Measurements from ENCODE around the gene ZSWIM4.
"Not testable (repeated sequence)": the region's sequence is repeated elsewhere in the genome, so short reads cannot be mapped to it uniquely, and the experiment has no call there.

ZSWIM4 gene

DNA sequence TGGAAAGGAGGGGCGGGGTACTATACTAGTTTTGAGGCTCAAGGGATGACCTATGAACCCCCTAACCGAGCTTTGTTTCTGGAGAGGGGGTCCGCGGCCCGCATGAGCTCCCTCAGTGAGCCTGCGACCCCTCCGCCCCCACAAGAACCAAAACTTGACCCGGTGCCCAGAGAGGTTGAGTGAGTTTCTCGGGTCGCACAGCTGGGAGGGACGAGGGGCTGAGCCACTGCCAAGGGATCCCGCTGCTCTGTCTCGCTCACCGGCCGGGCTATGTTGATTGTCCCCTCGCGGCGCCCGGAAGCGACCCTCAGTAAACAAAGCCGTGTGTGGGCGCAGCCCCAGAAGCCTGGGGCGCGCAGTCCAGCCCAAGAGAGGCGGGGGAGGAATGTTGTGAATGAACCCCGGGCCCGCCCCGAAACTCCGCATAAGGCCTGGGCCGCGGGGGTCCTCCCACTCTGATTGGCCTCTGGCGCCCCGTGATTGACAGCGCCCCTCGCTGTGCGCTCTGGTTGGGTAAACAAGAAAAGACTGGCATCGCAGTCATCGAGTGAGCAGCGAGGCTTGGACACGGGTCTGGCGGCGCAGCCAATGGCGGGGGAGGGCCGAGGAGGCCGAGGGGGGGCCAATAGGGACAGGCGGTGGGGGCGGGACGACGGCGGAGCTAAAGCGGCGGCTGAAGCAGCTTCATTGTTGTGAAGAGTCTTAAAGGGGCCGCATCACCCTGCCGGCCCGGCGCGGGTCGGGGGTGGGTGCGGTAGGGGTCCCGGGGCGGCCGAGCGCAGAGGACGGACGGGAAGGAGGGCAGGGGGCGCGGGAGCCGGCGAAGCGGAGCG, at the start of gene ZSWIM4:
Gene ZSWIM4, plus strand, starts transcription at position 687 of the 833 bp plus-strand sequence. CDS start 206 bp downstream, outside the sequence.
- peak; percentile 99 for DNase-seq (ENCODE audit: low spot score)

DNA sequence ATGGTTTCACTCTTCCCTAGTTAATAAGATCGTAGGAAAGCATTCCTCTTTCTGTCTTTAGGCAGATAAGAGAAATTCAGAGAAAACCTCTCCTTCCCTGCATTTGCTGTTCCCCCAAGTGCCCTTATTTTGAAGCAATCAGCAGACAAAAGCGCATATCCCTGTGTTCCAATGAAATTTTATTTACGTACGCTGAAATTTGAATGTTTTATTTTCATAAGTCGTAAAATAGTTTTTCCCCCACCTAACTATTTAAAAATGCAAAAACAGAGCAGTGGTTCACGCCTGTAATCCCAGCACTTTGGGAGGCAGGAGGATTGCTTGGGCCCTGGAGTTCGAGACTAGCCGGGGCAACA, 48.2 kb upstream of the ZSWIM4 start:
- DNase-seq (ENCODE audit: low spot score), result no peak

DNA sequence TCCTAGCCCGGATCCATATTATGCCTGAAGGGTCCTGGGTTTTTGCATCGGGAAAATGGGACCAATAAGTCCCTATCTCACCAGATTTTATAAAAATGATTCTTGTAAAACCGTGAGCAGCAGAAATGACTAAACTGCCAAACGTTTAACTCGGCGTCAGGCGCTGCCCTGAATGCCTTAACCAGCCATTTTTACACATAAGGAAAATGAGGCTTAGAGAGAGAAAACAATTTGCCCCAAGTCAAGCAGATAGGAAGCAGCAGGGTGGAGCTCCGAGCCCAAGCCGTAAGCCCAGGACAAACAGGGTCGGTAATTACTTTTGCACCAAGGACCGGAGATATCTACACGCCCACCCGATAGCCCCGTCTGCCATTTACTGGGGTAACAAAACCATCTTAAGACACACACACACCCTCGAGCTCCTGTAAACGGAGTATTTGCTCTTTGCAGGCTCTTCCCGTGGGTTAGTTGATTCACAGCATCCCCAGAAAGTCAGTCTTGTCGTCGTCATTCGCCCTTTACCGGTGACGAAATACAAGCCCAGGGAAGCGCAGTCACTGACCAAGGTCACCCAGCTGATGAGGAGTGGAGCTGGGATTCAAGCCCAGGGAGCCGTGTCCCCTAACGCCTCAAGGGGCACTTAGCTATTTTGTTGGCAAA, 46.9 kb upstream of the ZSWIM4 start:
- DNase-seq (ENCODE audit: low spot score), result no peak

DNA sequence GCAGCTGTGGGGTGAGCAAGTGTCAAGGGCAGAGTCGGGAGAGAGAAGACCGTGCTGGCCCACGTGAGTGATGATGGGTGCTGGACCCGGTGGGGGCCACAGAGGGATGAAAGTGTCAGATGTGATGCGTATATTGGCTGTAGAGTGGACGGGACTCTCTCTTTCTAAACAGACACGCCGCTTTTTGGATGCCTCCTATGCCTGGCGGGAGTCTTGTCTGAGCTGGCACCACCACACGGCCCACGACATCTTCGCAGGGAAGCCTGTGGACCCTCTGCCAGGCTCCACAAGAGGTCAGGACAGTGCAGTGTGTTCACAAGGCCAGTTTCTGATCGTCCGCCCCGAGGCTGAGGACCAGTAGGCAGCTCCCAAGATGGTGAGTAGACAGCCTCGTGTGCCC, 43.8 kb upstream of the ZSWIM4 start:
- DNase-seq (ENCODE audit: low spot score), result no peak

DNA sequence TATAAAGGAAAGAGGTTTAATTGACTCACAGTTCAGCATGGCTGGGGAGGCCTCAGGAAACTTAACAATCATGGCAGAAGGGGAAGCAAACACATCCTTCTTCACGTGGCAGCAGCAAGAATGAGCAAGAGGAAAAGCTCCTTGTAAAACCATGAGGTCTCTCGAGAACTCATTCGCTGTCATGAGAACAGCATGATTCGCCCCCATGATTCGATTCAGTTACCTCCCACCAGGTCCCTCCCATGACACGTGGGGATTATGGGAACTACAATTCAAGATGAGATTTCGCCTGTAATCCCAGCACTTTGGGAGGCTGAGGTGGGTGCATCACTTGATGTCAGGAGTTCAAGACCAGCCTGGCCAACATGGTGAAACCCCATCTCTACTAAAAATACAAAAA, 41.6 kb upstream of the ZSWIM4 start:
- DNase-seq (ENCODE audit: low spot score), result not testable (repeated sequence)

DNA sequence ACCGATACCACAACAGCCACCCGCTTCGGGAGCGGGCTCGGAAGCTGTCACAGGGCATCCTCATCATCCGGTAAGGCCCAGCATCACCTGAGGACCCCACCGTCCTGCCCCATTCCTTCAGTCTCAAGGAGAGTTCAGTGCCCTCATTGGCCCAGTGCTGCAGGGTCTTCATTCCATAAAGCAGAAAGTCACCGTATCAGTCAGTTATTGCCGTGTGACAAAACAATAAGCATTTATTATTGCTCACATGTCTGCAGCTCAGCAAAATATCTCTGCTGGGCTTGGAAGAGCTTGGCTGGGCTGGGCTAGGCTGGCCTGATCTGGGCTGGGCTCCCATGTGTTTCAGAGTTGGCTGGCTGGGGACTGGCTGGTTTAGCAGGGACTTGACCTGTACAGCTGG, 39.0 kb upstream of the ZSWIM4 start:
- DNase-seq (ENCODE audit: low spot score), result no peak

DNA sequence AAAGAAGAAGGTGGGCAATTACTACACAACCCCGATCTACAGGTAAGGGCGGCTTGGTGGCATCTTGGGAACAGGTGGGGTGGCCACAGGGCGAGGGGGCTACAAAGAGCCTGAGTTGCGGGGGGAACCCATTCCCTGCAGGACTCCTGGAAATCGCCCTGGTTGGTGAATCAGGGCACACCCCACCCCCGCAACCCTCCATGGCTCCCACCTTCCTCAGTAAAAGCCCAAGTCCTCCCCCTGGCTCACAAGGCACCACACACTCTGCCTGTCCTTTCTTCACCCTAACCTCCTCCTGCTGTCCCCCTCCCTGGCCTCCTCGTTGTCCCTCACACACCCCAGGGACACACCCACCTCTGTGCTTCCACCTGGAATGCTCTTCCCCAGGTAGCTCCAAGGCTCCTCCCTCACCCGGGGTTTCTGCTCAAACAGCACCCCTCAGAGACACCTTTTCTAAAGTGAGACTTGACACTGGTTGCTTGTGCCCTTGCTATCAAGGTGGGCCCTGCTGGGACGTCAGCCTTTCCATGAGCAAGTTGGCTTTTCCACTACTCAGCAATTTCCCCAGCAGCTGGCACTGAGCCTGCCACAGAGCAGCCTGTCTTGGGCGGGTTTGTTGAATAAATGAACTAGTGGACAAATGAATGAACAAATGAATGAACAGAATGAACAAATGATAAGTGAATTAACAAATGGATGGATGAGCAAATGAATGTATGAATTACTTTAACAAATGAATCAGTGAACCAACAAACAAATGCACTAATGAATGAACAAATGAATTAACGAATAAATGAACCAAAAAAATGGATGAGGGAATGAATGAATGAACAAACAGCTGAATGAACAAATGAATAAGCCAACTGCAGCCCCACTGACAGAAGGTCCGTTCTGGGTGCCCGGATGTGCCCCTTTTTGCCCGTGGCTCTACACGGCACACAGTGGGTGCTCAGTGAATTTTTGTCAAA, 37.2 kb upstream of the ZSWIM4 start:
- no peak for DNase-seq (ENCODE audit: low spot score)

DNA sequence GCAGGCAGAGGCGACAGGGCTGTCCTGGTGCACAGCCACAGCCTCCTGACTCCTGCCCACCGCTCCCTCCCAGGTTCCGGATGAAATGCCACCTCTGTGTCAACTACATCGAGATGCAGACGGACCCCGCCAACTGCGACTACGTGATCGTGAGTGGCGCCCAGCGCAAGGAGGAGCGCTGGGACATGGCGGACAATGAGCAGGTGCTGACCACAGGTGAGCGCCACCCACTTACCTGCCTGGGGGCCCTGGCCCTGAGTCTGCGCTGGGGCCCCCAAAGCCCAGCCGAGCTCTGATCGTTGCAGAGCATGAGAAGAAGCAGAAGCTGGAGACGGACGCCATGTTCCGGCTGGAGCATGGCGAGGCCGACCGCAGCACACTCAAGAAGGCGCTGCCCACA, 36.4 kb upstream of the ZSWIM4 start:
- DNase-seq (ENCODE audit: low spot score), result no peak

DNA sequence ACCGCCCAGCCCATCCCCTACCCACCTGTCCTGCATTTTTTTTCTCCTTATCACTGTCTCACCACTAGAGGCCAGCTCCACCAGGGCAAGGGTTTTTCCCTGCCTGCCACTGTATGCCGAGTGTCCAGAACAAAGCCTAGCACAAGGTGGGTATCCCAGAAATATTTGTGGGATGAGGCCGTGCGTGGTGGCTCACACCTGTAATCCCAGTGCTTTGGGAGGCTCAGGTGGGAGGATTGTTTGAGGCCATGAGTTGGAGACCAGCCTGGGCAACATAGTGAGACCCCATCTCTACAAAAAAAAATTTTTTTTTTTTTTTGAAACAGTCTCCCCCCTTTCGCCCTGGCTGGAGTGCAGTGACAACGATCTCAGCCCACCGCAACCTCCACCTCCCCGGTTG, 33.8 kb upstream of the ZSWIM4 start:
- DNase-seq (ENCODE audit: low spot score), result no peak

DNA sequence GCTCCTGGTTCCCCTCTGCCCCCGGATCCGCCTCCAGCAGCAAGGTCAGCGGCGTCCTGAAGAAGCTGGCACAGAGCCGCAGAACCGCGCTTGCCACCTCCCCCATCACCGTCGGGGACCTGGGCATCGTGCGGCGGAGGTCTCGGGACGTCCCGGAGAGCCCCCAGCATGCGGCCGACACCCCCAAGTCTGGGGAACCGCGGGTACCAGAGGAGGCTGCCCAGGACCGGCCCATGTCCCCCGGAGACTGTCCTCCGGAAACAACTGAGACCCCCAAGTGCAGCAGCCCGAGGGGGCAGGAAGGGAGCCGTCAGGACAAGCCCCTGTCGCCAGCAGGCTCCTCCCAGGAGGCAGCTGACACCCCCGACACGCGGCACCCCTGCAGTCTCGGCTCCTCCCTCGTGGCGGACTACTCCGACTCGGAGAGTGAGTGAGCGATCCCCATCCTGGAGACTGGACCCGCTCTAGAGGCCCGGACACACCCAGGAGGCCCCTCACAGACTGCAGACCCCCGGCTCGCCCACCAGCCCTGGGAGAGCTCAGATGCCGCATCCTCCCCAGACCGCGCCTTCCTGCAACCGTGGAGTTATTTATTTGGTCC, 32.5 kb upstream of the ZSWIM4 start:
- no peak for DNase-seq (ENCODE audit: low spot score)

DNA sequence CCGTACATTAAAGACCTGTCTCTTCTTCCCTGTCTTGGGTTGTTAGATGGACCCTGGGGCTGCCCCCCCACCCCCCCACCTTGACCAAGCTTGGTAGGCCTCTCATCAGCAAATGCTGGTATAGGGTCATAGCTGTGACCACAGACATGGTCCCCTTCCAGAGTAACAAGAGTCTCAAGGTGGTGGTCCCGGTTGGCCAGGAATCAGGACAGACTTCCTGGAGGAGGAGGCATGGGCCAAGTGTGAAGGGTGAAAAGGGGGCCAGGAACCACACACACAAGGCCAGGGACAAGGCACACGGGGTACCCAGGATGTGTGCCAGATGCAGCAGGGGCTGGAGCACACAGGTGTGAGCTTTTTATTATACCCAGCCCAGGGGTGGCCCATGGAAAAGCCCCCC, 32.0 kb upstream of the ZSWIM4 start:
- DNase-seq (ENCODE audit: low spot score), result no peak

DNA sequence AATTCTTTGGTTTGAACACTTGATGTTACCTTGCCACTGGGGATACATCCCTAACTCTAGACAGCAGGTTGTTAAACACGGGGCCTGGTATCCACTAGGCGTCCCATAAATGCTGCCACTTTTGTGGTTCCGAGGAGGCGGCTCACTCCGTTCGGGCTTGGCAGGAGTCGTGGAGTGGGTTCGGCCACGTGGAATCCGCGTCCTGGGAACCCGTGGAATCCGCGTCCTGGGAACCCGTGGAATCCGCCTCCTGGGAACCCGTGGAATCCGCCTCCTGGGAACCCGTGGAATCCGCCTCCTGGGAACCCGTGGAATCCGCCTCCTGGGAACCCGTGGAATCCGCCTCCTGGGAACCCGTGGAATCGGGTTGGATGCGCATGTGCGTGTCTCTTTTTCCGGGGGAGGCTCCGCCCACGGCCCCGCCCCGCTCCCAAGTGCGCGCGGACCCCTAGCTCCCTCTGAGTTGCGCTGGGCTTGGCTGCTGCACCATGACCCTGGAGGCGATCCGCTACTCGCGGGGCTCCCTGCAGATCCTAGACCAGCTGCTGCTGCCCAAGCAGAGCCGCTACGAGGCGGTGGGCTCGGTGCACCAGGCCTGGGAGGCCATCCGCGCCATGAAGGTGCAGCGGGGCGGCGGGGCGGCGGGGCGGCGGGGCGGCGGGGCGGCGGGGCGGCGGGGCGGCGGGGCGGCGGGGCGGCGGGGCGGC, 31.0 kb upstream of the ZSWIM4 start, which contains the start of gene MRI1:
Gene MRI1, plus strand, starts transcription at position 422 of the 707 bp plus-strand sequence. Its CDS starts 67 bp downstream, at position 489.
- DNase-seq (ENCODE audit: low spot score), result peak; percentile 90

DNA sequence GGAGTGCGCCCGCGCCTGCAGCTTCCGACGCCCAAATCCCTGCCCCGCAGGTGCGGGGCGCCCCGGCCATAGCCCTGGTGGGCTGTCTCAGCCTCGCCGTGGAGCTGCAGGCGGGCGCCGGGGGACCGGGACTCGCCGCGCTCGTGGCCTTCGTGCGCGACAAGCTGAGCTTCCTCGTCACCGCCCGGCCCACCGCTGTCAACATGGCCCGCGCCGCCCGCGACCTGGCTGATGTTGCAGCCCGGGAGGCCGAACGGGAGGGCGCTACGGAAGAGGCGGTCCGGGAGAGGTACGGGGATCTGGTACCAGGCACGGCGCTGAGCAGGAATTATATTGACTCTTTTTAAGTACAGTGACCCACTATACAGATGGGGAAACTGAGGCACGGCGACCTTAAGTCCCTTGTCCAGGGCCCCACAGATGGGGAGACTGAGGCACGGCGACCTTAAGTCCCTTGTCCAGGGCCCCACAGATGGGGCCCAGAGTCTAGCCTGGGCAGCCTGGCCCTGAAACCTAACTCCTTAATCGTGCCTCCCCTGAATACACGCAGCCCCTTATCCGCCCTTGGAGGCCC, 30.3 kb upstream of the ZSWIM4 start:
- no peak for DNase-seq (ENCODE audit: low spot score)

DNA sequence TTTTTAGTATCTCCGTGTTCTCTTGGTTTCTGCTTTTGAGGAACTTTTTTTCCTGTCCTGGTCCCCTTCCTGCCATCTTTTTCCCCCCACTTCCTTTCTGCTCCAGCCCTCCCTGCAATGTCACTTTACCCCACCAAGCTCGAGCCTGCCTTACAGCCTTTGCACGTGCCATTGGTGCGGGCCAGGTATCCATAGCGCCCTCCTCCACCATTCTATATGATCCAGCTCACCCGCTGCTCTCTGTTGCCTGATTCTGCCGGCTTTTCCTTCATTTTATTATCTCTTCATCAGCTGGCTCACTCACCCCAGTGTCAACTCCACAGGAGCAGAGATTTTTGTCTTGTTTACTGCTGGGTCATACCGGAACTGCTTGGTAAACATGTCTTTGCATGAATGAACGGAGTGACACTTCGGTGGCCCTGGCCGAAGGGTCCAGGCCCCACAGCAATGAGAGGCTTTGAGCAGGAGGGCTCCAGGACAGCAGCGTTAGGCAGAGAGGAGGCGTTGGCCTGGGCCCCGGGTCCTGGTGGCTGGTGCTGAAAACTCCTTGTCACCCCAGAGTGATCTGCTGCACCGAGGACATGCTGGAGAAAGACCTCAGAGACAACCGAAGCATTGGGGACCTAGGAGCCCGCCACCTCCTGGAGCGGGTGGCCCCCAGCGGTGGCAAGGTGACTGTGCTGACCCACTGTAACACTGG, 29.7 kb upstream of the ZSWIM4 start:
- peak; percentile 52 for DNase-seq (ENCODE audit: low spot score)

DNA sequence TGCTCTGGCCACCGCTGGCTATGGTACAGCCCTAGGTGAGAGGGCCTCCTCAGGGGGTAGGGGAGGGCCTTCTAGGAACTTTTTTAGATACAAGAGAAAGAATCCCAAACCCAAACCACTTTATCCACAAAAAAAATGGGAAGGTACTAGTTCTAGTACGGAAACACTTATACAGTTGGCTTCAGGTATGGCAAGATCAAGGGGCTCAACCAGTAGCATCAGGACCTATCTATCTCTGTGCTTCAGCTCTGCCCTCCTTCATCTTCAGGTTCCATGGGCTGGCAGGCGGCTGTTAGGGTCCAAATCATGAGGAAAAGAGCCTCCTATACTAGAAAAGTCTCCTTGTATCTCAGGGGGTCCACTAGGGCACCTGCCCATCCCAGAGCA, 29.2 kb upstream of the ZSWIM4 start:
- DNase-seq (ENCODE audit: low spot score), result no peak

DNA sequence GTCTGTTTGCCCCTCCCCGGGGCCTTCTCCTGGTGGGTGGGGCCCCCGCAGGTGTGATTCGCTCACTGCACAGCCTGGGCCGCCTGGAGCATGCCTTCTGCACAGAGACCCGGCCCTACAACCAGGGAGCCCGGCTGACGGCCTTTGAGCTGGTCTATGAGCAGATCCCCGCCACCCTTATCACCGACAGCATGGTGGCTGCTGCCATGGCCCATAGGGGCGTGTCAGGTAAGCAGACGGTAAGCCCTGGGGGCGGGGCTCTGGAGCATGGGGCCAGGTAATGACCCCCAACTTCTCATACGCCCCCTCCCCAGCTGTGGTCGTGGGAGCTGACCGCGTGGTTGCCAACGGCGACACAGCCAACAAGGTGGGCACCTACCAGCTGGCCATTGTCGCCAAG, 26.7 kb upstream of the ZSWIM4 start:
- DNase-seq (ENCODE audit: low spot score), result no peak

DNA sequence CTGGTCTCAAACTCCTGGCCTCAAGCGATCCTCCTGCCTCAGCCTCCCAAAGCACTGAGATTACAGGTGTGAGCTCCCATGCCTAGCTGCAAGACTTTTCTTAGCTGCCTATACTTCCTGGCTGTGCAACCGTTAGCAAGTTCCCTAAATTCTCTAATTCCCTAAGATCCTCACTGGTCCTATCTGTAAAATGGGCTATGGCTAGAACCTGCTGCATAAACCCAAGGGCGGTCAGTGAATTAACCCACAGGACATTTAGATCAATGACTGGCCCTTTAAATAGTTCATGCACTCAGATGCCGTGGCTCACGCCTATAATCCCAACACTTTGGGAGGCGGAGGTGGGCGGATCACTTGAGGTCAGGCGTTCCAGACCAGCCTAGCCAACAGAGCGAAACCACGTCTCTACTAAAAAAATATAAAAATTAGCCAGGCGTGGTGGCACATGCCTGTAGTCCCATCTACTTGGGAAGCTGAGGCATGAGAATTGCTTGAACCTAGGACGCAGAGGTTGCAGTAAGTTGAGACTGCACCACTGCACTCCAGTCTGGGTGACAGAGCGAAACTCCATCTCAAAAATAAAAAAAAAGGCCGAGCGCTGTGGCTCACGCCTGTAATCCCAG, 25.1 kb upstream of the ZSWIM4 start:
- DNase-seq (ENCODE audit: low spot score), result no peak

DNA sequence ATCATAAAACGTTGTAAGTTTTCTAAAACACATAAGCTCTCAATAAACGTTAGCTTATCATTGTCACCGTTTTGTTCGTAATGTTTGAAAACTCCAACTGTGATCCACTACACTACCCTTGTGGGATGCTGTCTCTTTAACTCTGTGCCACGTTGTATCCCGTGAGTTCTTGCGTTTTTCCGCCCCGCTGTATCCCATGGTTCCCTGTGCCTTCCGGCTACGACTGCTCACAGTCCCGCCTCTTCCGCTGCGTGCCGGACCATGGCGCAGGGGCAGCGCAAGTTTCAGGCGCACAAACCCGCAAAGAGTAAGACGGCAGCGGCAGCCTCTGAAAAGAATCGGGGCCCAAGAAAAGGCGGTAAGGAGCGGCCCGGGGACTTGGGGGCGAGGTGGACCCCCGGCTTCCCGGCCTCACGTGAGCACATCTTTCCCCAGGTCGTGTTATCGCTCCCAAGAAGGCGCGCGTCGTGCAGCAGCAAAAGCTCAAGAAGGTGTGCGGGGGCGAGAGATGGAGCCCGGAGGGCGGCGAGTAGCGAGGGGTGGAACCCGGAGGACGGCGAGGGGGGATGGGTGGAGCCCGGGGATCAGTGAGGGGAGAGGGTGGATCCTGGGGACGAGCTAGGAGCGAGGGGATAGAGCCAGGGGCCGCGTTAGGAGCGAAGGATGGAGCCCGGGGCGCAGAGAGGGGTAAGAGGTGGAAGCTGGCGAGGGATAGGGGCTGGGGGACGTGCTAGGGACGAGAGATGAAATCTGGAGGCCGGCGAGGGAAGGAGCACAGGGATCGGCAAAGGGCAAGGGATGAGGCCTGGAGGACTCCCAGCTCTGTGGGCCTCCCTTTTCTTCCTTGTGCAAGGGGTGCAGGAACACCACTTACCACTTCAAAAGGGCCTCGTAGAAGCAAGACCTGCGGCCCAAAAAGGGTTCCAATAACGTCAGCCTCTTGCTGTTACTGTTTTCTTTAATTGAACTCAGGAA, 20.7 kb upstream of the ZSWIM4 start, which contains the start of gene C19orf53:
Gene C19orf53, plus strand, starts transcription at position 240 of the 975 bp plus-strand sequence. Its CDS starts 22 bp downstream, at position 262.
- peak; percentile 92 for DNase-seq (ENCODE audit: low spot score)

All from HuH-7 (cell line).